ENCODE measurements around the gene KLLN.

DNA sequence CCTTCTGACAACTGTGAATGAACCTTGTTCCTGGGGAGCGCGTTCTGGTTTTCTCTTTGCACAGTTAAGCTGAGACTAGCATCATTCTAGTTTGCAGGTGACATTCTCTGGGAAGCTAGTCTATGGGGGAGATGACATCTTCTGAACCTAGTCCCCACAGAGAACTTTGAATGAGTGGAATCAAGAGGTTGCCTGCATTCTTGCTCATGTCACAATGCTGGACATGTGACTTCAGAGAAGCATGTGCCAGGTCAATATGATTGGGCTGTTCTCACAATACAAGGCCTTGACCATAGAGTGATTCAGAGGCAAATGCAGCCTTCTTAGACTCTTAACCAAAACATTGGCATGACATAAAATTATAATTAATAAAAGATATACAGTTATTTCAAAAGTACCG is 22.1 kb downstream of the KLLN start:
- TF ChIP-seq GATA2 (IDR thresholded peaks at IDR 0.05; ENCODE audit: low read depth, low read length) (no peak), GATA3 (IDR thresholded peaks at IDR 0.05; ENCODE audit: low read depth, low read length) (no peak)
